HG02588 (cell line): ENCODE data around the gene RTN1.

Source experiments
- ATAC-seq: cut with Tn5 transposase; IDR thresholded peaks from one replicate; pipeline ENCODE4 v1.9.1; 2021; ENCODE audit warnings: mild to moderate bottlenecking, moderate library complexity; ENCODE audit not compliant: unreplicated experiment

Gene RTN1

DNA sequence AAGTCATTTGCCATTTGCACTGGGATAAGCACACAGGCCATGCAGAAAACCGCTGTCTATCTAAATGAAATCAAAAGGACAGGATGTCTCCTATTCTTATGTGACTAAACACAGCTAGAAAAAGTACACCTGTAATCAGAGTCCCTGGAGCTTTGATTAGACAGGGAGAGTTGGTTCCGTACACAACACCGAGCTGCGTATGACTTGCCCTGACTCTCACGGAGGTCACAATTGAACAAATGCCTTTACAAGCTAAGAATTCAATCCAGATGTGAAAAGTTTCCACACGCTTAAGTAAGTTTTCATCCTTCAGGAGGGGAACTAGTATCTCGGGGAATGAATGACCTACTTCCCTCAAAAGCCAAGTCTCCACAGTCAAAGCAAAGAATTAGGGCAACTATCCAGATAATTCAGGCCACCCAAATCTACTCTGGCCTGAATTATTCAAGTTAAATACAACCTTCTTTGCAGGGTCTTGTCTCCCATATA lies 67.5 kb downstream of the RTN1 start:
- ATAC-seq, result no peak

DNA sequence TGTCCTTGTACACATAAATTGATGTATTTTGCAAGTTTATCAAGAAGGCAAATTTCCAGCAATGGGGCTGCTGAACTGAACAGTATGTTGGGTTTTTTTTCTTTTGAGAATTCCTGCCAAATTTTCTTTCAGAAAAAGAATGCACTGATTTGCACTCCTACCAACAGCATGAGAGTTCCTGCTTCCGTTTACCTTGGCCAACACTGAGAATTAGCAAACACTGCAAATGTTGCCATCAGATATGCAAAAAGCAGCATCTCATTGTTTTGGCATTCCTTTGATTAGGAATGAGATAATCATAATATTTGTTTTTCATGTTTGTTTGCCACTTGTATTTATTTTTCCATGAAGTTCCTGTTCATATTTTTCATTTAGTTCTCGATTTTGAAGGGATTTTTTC lies 82.4 kb downstream of the RTN1 start:
- no peak for ATAC-seq

DNA sequence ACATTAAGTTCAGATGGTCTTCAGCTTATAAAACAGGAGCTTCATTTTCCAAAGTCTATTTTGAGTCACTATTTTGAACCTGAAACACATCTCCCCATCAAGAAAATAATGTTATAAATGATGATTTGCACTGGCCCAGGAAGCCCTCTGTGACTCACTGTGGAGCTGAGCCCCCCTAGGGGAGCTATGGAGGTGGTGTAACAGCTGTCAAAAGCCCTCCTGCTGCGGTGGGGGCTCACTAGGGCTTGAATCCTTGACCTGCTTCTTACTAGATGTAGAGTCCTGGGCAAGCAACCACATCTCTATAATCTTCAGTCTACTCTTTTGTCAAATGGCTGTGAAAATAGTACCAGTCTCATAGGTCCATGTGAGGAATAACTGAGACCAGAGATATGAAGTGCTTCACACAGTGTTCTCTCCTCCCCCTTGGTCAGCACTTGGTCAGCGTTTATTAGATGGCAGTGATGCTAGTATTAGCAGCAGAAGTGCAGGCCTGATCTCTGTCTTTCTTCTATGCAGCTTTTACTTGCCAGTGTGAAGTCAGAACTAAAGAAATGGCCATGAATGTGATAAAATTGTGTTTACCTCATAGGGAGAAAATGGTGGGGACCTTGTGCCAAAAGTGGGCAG lies 83.4 kb downstream of the RTN1 start:
- no peak for ATAC-seq

DNA sequence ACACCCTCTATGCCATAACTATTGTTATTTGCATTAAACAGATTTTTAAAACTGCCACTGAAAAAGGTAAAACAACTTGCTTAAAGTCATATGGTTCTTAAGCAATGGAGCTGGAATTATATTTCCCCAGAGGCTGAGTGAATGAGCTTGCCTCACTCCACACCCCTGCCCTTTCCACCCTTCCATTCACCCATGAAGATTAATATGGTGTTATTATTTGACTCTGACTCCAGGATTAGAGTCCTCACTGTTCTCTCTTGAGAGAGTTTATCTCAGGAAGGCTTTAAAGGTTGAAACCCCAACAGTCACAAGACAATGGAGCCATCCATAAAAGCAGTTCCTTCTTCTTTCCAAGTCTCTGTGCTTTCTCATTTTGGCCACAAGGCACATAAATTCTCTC lies 84.9 kb downstream of the RTN1 start:
- no peak for ATAC-seq

DNA sequence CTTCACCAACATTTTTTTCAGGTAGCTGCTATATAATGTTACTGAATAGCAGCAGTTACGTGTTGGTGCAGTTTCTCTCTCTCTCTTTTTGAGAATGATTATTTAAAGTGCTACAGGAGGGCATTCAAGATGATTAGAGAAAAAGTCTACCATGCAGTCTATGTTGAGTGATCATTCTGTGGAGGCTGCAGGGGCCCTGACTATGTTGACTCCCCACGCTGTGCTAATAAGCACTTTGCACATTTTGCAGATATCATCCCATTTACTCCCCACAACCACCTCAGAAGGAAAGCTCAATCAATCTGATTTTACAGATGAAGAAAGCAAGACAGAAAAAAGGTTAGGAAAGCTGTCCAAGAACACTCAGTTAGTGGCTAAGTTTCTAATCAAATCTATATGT lies 87.8 kb downstream of the RTN1 start:
- ATAC-seq, result no peak

DNA sequence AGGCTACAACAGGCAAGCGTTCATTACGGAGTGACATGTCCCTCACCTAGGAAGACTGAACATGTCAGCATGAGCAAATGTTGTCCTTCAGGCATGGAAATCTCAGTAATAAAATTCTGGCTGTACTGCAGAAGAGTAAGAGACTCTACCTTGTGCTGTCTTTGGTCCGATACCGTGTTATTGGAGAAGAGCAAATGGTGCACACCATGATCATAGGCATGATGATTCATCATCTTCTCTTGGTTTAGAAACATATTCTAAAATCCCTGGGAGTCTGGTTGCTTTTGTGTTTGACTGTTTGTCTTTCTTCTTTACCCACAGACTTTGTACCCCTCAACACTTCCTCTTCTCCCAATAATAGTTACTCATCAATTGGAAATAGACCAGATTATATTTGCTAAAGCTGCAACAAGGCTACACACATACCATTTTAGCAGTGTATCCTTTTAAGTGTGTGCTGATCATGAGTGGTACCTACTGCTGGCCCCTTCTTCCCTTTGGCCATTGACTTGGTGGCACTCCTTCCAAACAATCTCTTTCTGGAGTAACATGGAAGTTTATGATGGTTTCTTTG lies 93.5 kb downstream of the RTN1 start:
- ATAC-seq, result no peak

DNA sequence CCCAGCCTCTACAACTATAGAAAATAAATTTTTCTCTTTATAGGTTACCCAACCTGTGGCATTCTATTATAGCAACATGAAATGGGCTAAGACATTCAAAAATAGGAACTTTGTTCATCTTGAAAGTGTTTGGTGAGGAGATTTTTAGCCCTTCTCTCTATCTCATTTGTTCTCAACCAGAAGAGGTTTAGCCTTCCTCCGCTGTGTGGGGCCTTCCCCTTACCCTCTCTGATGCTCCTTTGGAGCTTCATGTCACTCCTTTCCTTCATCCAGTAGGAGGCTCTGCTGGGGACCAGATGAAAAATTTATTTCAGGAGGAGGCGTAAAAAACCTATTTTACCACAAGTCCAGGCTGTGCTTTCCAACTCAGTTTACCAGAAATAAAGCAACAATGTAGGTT lies 94.1 kb downstream of the RTN1 start:
- no peak for ATAC-seq

DNA sequence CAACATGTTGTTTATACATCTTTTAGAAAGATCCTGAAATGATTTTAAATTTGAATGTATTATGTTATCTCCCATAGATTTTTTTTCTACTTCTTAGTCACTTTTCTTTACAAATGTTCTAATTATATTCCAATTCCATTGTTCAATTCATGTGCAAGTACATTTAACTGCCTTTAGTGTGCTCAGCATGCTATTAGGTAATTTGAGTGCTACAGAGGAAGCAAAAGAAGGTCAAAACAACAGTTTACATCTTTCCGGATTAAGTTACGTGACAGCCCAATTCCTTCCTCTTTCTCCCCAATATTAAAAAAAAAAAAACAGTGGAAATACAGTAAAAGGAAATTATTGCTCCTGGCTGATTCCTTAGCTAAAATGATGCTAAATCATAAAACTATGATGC lies 98.3 kb downstream of the RTN1 start:
- ATAC-seq, result no peak

DNA sequence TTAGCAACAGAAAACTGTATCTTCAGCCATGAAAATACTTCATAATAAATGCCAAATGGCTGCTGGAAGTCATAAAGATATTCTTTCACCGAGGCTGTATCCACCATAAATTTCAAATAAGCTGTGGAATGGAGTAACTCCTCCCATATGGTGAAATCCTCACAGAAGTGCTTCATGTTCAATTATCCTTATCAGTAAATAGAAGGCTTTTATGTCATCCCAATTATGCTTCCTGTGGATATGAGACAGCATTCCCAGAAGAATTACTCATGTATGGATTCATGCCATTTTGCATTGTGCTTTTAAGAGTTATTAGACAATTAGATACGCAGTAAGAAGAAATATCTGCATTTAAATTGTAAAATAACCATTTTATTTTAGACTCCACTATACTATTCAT lies 99.0 kb downstream of the RTN1 start:
- ATAC-seq, result no peak

DNA sequence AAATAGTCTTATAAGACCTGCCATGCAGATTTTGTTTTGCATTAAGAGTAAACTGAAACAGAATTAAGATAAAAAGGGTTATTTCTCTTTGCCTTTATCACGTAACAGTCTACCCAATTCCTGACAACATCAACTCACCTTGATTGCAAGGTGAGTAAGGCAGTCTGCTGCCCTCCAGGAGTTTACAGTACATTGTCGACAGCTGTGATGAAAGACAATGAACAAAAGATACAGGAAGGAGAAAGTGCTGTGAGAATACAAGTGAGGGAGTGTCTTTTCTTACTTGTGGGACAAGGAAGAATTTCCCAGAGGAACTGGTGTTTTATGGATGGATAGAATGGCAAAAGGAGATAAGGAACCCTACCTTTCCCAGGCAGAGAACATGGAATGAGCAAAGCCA lies 101.0 kb downstream of the RTN1 start:
- ATAC-seq, result no peak

DNA sequence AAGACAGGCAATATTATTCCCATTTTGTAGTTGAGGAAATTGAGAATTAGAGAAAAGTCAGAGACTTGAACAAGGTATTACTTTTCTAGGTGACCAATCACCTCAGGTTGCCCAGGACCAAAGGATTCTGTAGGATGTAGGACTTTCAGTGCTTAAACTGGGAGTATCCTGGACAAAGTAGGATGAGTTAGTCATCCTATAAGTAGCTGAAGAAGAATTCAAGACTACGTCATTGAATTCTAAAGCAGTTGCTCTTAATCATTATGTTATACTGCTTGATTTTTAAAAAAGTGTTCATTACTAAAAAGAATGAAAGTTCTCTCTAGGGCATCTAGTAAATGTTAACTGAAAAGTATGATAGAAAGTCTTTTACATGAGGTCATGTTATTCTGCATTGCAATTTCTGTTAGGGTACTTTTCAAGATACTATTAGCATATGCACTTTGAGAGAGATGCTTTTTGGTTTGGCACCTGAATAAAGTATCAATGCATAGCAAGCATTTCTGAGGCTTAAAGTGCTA lies 101.7 kb downstream of the RTN1 start:
- ATAC-seq, result no peak

DNA sequence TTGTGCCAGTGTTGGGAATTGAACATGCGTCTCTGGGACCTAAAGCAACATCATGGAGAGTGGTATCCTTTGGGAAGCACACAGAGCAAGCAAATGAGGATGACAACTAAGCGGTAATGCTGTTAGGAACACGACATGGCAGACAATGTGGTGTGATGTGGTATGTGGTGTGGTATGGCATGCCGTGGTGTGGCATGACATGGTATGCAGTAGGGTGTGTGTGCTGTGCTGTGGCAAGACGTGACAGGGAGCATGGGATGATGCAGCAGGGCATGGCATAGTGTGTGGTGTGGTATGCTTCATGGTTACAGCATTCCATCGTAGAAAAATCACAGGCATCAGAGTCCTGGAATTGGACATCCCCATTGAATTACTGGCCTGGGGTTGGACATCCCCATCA lies 108.7 kb downstream of the RTN1 start:
- no peak for ATAC-seq

DNA sequence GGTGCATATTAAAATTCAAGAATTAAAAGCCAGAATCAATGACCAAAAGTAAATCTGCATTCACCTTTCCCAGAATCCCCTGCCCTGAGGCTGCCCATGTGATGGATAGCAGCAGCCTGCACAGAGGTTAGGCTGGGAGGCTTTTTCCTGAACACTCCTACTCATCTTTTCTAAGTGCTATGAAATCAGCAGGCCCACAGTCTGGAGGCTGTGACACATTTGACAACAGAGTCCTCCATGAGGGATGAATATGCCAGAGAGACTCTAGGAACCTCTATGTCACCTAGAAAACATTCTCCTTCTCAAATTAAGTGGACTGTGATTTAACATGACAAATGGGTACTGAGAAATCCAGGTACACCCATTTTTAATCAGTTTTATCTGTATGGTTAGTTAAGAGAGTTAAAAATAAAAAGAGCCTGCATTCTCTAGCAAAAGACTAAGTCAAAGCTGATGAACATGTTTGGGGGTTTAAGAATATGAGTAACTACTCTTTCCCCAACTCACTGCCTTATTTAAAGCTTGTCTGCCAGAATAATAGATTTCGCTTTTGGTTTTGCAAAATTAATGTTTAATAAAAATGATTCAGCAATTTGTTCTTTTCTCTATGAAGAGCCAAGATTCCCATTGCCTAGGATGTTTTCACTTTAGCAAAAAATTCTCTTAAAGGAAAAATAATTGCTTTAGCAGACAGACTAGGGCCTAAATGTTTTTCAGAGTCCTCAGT lies 115.0 kb downstream of the RTN1 start:
- ATAC-seq, result no peak

DNA sequence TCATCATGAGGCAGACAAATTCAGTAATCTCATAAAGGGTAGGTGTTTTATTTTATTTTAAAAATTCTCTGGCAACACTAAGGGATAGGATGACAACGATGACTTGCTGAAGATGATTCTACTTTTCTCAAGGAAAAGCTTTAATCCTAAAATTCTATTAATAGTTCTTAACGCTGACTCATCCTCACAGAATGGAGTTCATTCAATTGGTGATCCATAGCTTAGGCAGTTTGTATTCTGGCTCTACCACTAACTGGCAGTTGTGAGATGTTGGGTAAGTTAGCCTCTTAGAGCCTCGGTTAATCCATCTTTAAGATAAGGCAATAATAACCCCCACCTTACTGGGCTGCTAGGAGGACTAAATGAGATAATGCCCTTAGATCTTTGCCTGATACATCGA lies 116.3 kb downstream of the RTN1 start:
- ATAC-seq, result no peak

DNA sequence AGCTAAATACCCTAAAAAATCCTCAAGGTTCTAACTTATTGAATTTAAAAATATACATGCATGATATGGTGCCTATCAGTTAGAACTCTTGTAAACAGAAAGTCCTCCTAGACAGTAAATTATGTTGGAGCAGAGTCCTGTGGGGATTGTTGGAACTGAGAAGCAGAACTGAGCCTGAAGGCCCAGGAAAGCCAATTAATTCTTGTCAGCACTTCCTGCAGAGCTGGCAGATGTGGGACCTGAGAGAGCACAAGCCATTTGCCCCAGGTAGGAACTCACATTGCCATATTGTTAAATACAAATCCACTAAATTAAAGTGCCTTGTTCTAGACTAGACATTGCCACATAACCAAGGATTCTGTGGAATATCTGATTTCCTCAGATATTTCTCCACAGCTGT lies 117.1 kb downstream of the RTN1 start:
- no peak for ATAC-seq

DNA sequence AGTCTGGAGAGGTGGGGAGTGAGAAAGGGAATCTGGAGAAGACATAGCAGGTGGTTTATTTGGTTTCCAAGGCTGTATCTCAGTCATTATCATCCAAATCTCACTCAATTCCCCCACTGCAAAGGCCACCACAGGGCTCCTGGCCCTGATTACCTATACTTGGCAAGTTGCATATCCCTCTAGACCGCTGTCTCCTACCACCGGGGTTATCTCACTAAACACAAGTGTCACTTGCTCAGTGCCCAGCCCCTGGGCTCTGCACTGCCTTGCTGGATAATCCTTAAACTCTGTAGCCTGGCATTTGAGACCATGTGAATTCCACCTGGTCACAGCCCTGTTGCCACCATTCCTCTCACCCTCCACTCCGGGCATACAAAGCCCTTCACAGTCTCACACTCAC lies 119.0 kb downstream of the RTN1 start:
- ATAC-seq, result no peak

DNA sequence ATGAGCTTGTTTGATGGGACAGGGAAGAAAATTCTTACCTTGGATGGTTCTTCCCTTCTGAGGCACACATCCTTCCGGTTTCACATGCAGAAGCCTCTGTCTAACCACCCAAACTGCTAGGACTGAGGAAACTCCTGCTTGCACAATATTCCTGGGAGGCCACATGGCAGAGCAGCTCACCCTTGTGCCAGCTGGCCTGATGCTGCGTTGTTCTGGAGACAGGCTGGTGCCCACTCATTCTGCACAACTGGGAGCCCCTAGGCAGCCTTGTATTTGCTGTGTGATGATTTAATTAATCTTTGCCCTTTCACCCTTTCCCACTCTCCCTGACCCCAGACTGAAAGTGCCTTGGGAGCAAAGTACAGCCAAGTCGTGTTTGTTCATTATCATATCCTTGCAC lies 130.8 kb downstream of the RTN1 start:
- no peak for ATAC-seq

DNA sequence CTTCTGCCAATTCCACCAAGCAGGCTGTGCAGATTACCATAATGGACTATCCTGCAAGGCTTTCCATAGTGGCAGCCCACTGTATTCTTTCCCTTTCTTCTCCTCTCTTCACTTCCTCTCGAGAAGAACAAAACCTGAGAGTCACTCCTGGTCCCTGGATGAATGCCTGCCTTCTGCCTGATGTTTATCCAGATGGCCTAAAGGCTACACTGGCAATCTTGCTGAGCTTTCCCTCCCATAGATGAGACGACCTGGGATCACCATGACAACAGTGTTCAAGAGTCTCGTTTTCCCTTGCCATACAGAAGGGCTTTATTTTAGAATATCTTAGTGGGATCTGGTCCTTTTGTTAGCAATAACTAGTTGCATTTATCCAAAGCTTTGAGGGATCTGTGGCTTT lies 142.3 kb downstream of the RTN1 start:
- ATAC-seq, result no peak

DNA sequence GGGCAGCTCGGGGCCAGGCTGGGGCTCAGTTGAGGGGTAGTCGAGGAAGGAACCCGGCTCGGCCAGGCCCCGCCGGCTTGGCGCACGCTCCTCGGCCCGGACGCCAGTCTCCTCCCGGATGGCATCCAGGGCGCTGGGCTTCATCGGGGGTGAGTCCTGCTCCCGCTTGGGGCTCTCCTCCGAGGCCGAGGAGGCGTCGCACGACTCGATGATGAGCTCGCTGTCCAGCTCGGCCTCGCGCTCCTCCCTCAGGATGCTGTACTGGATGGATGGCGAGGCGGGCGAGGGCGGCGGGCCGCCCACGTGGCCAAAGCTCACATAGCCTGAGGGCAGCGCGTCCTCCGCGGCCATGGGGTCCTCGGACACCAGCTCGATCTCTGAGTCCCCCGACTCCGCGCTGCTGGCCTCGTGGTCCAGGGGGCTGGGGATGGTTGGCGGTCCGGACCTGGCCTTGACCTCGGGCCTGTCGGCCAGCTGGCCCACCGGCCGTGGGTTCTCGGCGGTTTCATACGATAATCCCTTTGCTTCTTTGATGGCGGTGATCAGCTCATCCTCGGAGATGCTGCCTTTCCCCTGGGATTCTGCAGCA lies 143.4 kb downstream of the RTN1 start:
- no peak for ATAC-seq

DNA sequence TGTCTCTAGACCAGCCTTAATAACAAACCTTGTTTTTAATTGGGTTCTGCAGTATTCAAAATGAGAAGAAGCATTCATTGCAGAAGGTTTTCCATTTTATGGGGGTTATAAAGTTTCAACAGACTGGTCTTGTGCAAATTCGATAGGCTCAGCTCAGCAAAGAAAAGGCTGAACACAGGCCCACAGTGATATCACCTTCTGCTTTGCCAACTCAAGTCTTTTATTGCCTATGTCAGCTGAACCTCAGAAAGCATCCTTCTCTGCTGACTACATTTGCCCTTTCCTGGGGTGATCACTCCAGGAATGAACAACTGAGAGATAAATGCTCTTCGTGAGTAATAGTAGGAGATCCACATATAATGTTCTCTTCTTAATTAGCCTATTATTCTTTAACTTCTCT lies 159.5 kb downstream of the RTN1 start:
- no peak for ATAC-seq

DNA sequence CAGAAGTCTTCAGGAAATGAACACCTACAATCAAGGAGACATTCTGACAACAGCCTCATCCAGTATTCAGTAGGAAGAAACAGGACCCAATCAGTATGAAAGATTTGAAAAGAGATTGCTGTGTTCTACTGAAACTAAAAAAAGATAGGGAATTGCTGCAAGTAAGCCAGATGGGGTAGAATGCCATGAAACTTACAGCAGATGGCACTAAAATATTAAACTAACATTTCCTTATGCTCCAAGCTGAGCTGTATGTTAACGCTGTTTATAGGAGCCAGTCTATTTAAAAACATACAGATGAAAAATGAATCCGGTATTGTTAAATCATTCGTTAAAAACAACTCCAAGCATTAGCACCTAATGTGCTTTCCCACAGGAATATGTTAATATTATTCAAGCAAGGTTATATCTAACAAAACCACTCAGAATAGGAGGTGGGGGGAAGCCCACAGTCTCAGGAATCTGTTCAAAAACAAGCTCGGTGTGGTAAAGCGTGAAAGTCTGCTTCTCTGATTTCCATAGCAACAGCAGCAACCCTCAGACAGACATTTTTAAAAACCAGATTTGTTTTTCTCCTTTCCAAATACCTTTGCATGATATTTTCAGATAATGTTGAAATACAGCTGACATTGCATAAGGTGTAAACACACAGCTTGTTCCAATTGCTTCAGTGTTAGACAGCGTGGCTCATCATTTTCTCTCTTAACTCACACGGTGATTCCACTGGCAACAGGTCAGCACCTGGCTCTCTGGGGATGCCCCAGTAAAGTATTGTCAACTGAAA lies 162.6 kb downstream of the RTN1 start:
- no peak for ATAC-seq
